Adrenal gland (tissue), 12 donors: ENCODE measurements around the gene SNX24. TPM values are rescaled to one million over a fixed set of nuclear protein-coding genes. Genes with fewer than 3 reads are reported as not detected.
"Not testable (repeated sequence)": the region's sequence is repeated elsewhere in the genome, so short reads cannot be mapped to it uniquely, and the experiment has no call there.

Experiments used
- DNase-seq, 7 donors: peaks; one replicate each; pipeline ENCODE4 v3.0.0-alpha.2; 2019 to 2020
- H3K27ac ChIP-seq, 5 donors: fragments of 200-600 bp; sonication (generic) in 4 of 5; 1 replicate in 3 of 5; 2 replicates in 2 of 5; pipeline versions ENCODE4 v1.5.1 to v1.8.0; 2016 to 2020; ENCODE audit warnings: mild to moderate bottlenecking in 1 of 5
- H3K27me3 ChIP-seq: fragments of 200-600 bp; 2 replicates; pipeline ENCODE4 v1.8.0; 2021
- H3K36me3 ChIP-seq, 2 donors: fragments of 200-600 bp; replicated peaks in 1 of 2; 1 replicate in 1 of 2; 2 replicates in 1 of 2; pipeline versions ENCODE4 v1.5.1 to v1.8.0; 2018 to 2022
- H3K4me1 ChIP-seq, 2 donors: fragments of 200-600 bp; replicated peaks in 1 of 2; 1 replicate in 1 of 2; 2 replicates in 1 of 2; pipeline versions ENCODE4 v1.5.1 to v1.8.0; 2018 to 2021
- H3K4me3 ChIP-seq, 4 donors: fragments of 200-600 bp; sonication (generic) in 3 of 4; one replicate each; pipeline ENCODE4 v1.5.1; 2016 to 2018
- H3K9me3 ChIP-seq, 3 donors: fragments of 200-600 bp; sonication (generic) in 1 of 3; replicated peaks in 1 of 3; 1 replicate in 2 of 3; 2 replicates in 1 of 3; pipeline versions ENCODE4 v1.5.1 to v1.8.0; 2016 to 2021
- POLR2A ChIP-seq, 2 donors: fragments of 450-650 bp; IDR thresholded peaks; one replicate each; pipeline ENCODE4 v1.6.1; 2017; ENCODE audit warnings: antibody characterized with exemption in 2 of 2, mild to moderate bottlenecking in 2 of 2, moderate library complexity in 1 of 2
- WGBS, 4 donors: extraction: QIAGEN DNeasy Blood & Tissue Kit in 2 of 4; methylation state at CpG; one replicate each; pipeline versions ENCODE4 v1.1.5 to v1.1.7; 2013 to 2017; 5-methylcytosine and 5-hydroxymethylcytosine counted together
- intact Hi-C, 2 donors: fragments of 100-400 bp; cut with DNase I; formaldehyde crosslinking; loops; one replicate each; pipeline versions ENCODE4 v1.14.1 to v1.15.0; 2022 to 2023
- polyA plus RNA-seq, 3 donors: library from polyadenylated mRNA; stranded (reverse); fragments of 200-250 nt in 2 of 3; fragments of 350-450 nt in 1 of 3; fragmentation: Illumina TruSeq in 1 of 3; extraction: RNeasy Lipid Tissue Mini Kit (QIAGEN cat#74804) in 1 of 3; gene quantifications; one replicate each; pipeline ENCODE4 v1.2.3, GENCODE V29; 2013 to 2014
- total RNA-seq, 9 donors: library from RNA; depleted of rRNA in 4 of 9; stranded (reverse); fragments of >200 nt in 4 of 9; fragments of 120-200 nt in 1 of 9; fragmentation: NEBNext Ultra II Directional in 1 of 9; extraction: Animal tissue kit (Norgen Biotek cat#: 25700) in 1 of 9; gene quantifications; one replicate each; pipeline versions ENCODE4 v1.1.0 to v1.2.4, GENCODE V29; 2013 to 2023
- TF ChIP-seq, protein P1 (sequence below), 6 experiments: fragments of 450-650 bp in 4 of 6; fragments of 200-600 bp in 2 of 6; sonication (generic) in 1 of 6; IDR thresholded peaks; 1 replicate in 5 of 6; 2 replicates in 1 of 6; pipeline versions ENCODE4 v1.5.1 to v1.8.0; 2016 to 2021; ENCODE audit warnings: antibody characterized with exemption in 6 of 6, mild to moderate bottlenecking in 2 of 6, moderate library complexity in 1 of 6
- donor health status: healthy with polysubstance abuse.
- donor health status: Bipolar disorder and iron deficiency.
- donor health status: DM: yes; HTN: yes; CAD: no.
- donor health status: DM: no; HTN: no; CAD: no.
- donor health status: DM: no; HTN: no; CAD: no.
- donor health status: DM: yes; HTN: yes; CAD: no.

Gene SNX24
- total and polyA plus RNA-seq, 12 donors = 5.0 to 28.2 (median 13.9) TPM

DNA sequence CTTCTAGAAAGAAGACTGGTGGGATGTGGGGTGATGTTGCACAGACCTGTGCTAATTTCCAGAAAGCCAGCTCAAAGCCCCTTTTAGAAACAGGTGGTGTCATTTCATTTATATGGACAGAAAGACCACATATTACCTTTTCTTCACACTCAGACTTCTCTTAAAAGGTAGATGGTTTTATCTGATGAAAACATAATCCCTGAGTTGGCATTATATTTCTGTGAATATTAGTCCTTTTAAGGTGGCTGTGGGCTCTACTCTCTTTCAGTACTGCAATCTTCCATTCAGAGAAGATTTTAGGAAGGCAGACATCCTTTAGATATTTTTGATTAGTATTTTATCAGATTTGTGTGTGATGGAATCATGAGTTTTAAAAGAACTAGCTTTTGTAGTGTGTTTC lies 117.9 kb downstream of the SNX24 start:
- Histone ChIP-seq H3K4me1 (no peaks in the 10 kb centered on the region), H3K27me3 (no peaks in the 10 kb centered on the region), H3K9me3 (no peaks in the 10 kb centered on the region), H3K27ac (no peak overlapping the region), H3K36me3 (no peaks in the 10 kb centered on the region), H3K4me3 (no peak overlapping the region)
- intact Hi-C loops = no loop called here
- no peak for TF ChIP-seq POLR2A (IDR thresholded peaks at IDR 0.05)
- TF ChIP-seq, protein P1, sequence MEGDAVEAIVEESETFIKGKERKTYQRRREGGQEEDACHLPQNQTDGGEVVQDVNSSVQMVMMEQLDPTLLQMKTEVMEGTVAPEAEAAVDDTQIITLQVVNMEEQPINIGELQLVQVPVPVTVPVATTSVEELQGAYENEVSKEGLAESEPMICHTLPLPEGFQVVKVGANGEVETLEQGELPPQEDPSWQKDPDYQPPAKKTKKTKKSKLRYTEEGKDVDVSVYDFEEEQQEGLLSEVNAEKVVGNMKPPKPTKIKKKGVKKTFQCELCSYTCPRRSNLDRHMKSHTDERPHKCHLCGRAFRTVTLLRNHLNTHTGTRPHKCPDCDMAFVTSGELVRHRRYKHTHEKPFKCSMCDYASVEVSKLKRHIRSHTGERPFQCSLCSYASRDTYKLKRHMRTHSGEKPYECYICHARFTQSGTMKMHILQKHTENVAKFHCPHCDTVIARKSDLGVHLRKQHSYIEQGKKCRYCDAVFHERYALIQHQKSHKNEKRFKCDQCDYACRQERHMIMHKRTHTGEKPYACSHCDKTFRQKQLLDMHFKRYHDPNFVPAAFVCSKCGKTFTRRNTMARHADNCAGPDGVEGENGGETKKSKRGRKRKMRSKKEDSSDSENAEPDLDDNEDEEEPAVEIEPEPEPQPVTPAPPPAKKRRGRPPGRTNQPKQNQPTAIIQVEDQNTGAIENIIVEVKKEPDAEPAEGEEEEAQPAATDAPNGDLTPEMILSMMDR (IDR thresholded peaks at IDR 0.05) = no peak
- DNase-seq = no peak

DNA sequence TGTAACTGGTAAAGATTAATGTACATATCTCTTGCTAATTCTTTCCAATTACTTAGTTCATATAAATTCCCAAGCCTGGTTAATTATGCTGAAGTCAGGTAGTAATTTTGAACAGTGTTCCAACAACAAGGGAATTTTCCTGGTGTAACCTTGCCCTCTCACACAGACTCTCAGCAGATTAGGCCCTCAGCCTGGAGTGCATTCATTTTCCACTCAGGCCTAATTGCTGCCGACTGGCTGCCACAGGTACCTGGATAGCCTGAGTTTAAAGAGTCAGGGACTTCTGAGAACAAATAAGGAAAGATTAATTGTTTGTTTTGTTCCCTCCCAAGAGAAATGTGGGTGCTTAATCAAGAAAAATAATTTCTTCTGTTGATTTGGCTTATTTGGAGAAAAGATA lies 119.7 kb downstream of the SNX24 start:
- Histone ChIP-seq H3K4me1 (no peaks in the 10 kb centered on the region), H3K9me3 (no peaks in the 10 kb centered on the region), H3K36me3 (no peaks in the 10 kb centered on the region), H3K27me3 (no peaks in the 10 kb centered on the region), H3K4me3 (no peak overlapping the region), H3K27ac (no peak overlapping the region)
- no peak for DNase-seq
- WGBS, 4 donors = 69 to 95% (median 80%) methylated on average over 1 of the region's 1 CpG
- no peak for TF ChIP-seq POLR2A (IDR thresholded peaks at IDR 0.05)
- TF ChIP-seq, protein P1 (IDR thresholded peaks at IDR 0.05) = no peak
- intact Hi-C loops = no loop called here

DNA sequence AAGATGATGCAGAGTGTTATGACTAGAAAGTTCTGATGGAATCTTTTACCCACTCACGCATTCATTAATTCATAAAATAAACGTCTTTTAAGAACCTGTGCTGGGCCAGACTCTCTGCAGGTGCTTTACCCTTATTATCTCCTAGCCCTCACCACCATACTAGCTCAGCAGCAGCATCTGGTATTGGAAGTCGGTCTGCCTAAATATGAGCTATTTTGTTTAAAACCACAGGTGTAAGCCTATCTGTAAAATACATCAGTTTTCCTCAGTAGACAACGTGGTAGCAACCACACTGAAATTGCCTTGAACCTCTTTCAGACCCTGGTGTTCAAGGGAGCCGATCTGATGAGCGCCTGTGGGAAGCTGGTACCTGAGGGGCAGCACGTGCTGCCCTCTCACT lies 121.7 kb downstream of the SNX24 start:
- no peak overlapping the region for H3K27ac ChIP-seq
- intact Hi-C loops = no loop called here
- H3K27me3 ChIP-seq = no peaks in the 10 kb centered on the region
- TF ChIP-seq POLR2A (IDR thresholded peaks at IDR 0.05) = no peak
- TF ChIP-seq, protein P1 (IDR thresholded peaks at IDR 0.05) = no peak
- no peak overlapping the region for H3K4me3 ChIP-seq
- H3K36me3 ChIP-seq = no peaks in the 10 kb centered on the region
- H3K9me3 ChIP-seq = no peaks in the 10 kb centered on the region
- no peak for DNase-seq
- no peaks in the 10 kb centered on the region for H3K4me1 ChIP-seq
- WGBS, 4 donors = 94 to 96% (median 95%) methylated on average over 7 of the region's 7 CpGs

DNA sequence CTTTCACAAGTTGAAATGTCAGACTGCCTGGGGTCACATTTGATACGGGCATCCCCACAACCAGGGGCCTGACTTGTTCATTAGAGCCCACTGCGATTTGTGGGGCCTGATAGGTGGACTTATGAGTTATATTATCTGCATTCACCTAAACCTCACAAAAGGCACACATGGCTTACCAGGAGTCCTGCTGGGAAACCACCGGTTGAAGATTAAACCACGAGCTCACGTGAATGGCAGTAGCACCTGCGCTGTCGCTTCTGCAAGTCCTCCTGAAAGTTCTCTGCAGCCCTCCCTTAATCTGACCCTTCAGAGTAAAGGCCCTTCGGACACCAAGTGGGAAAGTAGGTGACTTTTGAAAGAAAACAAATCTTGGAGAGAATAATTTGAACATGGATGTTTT lies 122.2 kb downstream of the SNX24 start:
- Histone ChIP-seq H3K36me3 (no peaks in the 10 kb centered on the region), H3K9me3 (no peaks in the 10 kb centered on the region), H3K27me3 (no peaks in the 10 kb centered on the region), H3K4me1 (no peaks in the 10 kb centered on the region), H3K27ac (no peak overlapping the region), H3K4me3 (no peak overlapping the region)
- TF ChIP-seq, protein P1 (IDR thresholded peaks at IDR 0.05) = no peak
- no peak for TF ChIP-seq POLR2A (IDR thresholded peaks at IDR 0.05)
- no peak for DNase-seq
- intact Hi-C loops = no loop called here
- WGBS, 4 donors = 83 to 96% (median 88%) methylated on average over 8 of the region's 8 CpGs

DNA sequence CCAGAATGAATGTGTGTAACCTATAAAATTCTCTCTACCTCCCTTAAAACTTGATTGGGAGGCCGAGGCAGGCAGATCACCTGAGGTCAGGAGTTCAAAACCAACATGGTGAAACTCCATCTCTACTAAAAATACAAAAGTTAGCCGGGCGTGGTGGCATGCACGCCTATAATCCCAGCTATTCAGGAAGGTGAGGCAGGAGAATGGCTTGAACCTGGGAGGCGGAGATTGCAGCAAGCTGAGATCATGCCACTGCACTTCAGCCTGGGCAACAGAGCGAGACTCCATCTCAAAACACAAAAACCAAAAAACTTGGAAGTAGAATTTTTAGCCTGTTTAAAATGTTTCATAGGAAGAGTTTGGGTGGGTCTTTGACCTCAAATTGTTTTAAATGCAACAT lies 122.6 kb downstream of the SNX24 start:
- H3K36me3 ChIP-seq, intact Hi-C loops, H3K9me3 ChIP-seq, H3K27me3 ChIP-seq, H3K4me1 ChIP-seq, H3K4me3 ChIP-seq, H3K27ac ChIP-seq, DNase-seq: not testable (repeated sequence)
- 94 to 96% (median 95%) methylated on average over 6 of the region's 6 CpGs for WGBS, 4 donors
